Measurements from ENCODE around the gene KCNA5.

DNA sequence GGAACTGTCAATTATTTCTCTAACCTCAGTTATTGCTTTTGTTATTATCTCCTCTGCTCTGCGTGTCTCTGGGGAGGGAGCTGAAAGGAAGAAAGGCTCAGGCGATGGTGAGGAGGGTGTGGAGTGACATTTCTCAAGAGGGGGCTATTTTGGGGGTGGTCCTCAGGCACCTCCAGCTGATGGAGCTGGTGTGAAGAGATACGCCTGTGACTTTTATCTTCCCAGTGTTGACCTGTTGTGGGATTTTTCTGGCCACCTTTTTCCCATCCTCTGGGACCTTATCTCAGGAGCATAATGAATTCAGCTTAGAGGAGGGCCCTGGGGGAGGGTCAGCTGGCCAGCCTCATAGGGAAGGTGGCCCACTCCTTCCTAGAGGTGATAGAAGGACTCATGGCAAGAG lies 26.4 kb downstream of the KCNA5 start:
- no peak for TF ChIP-seq EZH2 (IDR thresholded peaks at IDR 0.05; ENCODE audit: borderline replicate concordance, insufficient read depth, low read depth, low read length, poor library complexity, severe bottlenecking)
- TF ChIP-seq, protein P1, sequence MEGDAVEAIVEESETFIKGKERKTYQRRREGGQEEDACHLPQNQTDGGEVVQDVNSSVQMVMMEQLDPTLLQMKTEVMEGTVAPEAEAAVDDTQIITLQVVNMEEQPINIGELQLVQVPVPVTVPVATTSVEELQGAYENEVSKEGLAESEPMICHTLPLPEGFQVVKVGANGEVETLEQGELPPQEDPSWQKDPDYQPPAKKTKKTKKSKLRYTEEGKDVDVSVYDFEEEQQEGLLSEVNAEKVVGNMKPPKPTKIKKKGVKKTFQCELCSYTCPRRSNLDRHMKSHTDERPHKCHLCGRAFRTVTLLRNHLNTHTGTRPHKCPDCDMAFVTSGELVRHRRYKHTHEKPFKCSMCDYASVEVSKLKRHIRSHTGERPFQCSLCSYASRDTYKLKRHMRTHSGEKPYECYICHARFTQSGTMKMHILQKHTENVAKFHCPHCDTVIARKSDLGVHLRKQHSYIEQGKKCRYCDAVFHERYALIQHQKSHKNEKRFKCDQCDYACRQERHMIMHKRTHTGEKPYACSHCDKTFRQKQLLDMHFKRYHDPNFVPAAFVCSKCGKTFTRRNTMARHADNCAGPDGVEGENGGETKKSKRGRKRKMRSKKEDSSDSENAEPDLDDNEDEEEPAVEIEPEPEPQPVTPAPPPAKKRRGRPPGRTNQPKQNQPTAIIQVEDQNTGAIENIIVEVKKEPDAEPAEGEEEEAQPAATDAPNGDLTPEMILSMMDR (IDR thresholded peaks at IDR 0.05): no peak

Measured in B cell (primary cell).